Subcutaneous abdominal adipose tissue (tissue), 5 donors: Measurements from ENCODE around the gene KATNB1.
"Not testable (repeated sequence)": the region's sequence is repeated elsewhere in the genome, so short reads cannot be mapped to it uniquely, and the experiment has no call there.

Experiments
- H3K27ac ChIP-seq: one replicate; pipeline ENCODE4 v1.7.0; 2013; ENCODE audit warnings: low read depth, mild to moderate bottlenecking, inconsistent platforms, low read length, moderate library complexity
- H3K27me3 ChIP-seq, 5 donors: one replicate each; pipeline ENCODE4 v1.7.0; 2013; ENCODE audit warnings: low read length in 5 of 5, inconsistent platforms in 1 of 5; ENCODE audit not compliant: control insufficient read depth in 5 of 5, insufficient read depth in 4 of 5
- H3K36me3 ChIP-seq, 5 donors: one replicate each; pipeline ENCODE4 v1.7.0; 2013; ENCODE audit warnings: low read length in 5 of 5; ENCODE audit not compliant: control insufficient read depth in 5 of 5, insufficient read depth in 5 of 5
- H3K4me1 ChIP-seq, 5 donors: one replicate each; pipeline ENCODE4 v1.7.0; 2013; ENCODE audit warnings: low read length in 5 of 5, mild to moderate bottlenecking in 3 of 5, moderate library complexity in 1 of 5; ENCODE audit not compliant: control insufficient read depth in 5 of 5, insufficient read depth in 5 of 5
- H3K4me3 ChIP-seq, 5 donors: one replicate each; pipeline ENCODE4 v1.7.0; 2013; ENCODE audit warnings: low read length in 5 of 5, low read depth in 1 of 5
- H3K9ac ChIP-seq, 5 donors: one replicate each; pipeline ENCODE4 v1.7.0; 2013; ENCODE audit warnings: low read length in 5 of 5, mild to moderate bottlenecking in 4 of 5, moderate library complexity in 3 of 5
- H3K9me3 ChIP-seq, 5 donors: one replicate each; pipeline ENCODE4 v1.7.0; 2013; ENCODE audit warnings: low read length in 5 of 5; ENCODE audit not compliant: control insufficient read depth in 5 of 5
- donor health status: healthy.
- donor health status: healthy.
- donor health status: healthy.
- donor health status: healthy.
- donor health status: healthy.

The KATNB1 gene

DNA sequence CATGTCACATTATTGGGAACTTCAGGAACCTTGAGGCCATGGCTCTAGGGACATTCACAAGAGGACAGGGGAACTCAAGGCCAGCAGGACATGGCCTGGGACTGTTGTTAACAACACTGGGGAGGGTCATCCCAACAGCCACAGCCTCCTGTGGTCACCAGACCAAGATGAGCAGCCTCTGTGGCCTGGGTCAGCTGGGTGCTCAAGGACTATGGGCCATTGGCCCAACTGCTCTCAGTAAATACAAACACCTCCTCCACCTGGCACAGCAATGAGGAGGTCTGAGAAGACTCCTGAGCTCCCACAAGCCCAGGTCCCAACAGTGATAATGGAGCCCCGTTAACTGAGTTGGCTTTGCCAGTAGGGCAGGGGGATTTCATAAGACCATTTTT lies 45.8 kb downstream of the KATNB1 start:
- H3K4me1 ChIP-seq, result peaks cover 3 to 26% (median 14%) of the 10 kb centered on the region in 5 donors
- H3K9me3 ChIP-seq, result no peaks in the 10 kb centered on the region
- no peak overlapping the region for H3K9ac ChIP-seq
- no peak overlapping the region for H3K4me3 ChIP-seq
- H3K27me3 ChIP-seq, result no peaks in the 10 kb centered on the region
- H3K36me3 ChIP-seq, result peaks cover 0 to 36% (median 29%) of the 10 kb centered on the region in 5 donors
- H3K27ac ChIP-seq, result no peak overlapping the region

DNA sequence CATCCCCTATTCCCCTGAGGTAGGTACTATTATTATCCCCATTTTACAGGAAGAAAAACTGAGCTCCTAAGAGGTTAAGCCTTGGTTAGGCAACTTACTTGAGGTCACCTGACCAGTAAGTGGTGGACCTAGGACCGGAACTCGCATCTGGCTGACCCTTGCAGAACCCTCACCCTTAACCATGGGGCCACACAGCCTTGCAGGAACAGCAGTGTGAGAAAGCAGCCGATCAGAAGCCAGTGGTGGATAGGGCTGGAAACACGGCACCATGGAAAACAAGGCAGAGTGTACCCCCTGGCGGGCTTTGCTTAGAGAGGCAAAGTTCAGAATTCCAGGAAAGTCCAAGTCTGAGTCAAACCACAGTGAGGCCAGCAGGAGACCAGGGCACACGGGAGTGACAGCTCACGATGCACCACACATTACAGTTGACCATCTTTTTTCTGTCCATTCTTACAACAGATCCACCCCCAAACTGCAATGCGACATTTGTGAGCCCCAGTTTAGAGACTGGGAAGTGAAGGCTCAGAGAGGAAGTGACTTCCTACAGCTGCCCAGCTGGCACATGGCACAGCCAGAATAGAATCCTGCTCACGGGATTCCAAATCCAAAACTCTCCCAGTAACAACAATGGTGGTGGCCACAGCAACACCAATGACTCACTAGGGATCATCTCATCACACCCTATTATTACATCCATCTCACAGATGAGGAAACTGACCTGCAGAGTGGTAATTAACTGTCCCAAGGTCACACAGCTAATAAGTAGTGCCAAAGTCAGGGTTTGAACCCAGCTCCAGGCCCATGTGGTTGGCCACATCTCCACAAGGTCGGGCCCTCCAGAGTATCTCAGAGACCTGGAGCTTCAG lies 46.4 kb downstream of the KATNB1 start:
- peaks cover 0 to 38% (median 28%) of the 10 kb centered on the region in 5 donors for H3K36me3 ChIP-seq
- no peaks in the 10 kb centered on the region for H3K27me3 ChIP-seq
- no peak overlapping the region for H3K9ac ChIP-seq
- H3K9me3 ChIP-seq, result no peaks in the 10 kb centered on the region
- peaks cover 4 to 33% (median 20%) of the 10 kb centered on the region in 5 donors for H3K4me1 ChIP-seq
- H3K4me3 ChIP-seq, result no peak overlapping the region
- peak overlapping the region; percentile 55 for H3K27ac ChIP-seq

DNA sequence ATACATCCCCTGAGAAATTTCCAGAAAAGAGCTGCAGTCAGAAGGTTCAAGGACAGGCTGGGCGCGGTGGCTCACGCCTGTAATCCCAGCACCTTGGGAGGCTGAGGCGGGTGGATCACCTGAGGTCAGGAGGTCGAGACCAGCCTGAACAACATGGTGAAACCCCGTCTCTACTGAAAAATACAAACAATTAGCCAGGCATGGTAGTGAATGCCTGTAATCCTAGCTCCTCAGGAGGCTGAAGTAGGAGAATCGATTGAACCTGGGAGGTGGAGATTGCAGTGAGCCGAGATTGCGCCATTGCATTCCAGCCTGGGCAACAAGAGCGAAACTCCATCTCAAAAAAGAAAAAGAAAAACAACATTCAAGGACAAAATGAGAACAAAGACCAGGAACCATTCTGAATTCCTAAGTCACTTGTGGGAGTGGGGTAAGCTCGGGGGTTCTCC lies 47.1 kb downstream of the KATNB1 start:
- H3K27me3 ChIP-seq, H3K9ac ChIP-seq, H3K9me3 ChIP-seq, H3K4me3 ChIP-seq: not testable (repeated sequence)
- H3K4me1 ChIP-seq, result peaks cover 4 to 39% (median 26%) of the 10 kb centered on the region in 5 donors
- peaks cover 0 to 40% (median 30%) of the 10 kb centered on the region in 5 donors for H3K36me3 ChIP-seq
- H3K27ac ChIP-seq, result peak overlapping the region; percentile 55

DNA sequence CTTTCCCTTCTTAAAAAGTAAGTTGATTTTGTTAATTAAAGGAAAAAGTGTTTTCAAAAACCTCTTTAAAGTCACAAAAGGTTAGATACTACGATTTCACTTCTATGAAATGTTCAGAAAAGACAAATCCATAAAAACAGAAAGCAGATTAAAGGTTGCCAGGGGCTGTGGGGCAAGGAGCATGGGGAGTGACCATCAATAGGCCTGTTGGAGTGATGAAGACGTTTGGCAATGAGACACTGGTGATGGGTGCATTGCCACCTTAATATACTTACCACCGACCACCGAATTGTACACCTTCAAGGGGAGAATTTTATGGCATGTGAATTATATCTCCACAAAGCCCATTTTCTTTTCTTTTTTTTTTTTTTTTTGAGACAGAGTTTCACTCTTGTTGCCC lies 47.5 kb downstream of the KATNB1 start:
- H3K36me3 ChIP-seq, result peaks cover 0 to 38% (median 33%) of the 10 kb centered on the region in 5 donors
- no peaks in the 10 kb centered on the region for H3K9me3 ChIP-seq
- no peaks in the 10 kb centered on the region for H3K27me3 ChIP-seq
- peak overlapping the region; percentile 55 for H3K27ac ChIP-seq
- no peak overlapping the region for H3K4me3 ChIP-seq
- H3K9ac ChIP-seq, result no peak overlapping the region
- peaks cover 4 to 44% (median 31%) of the 10 kb centered on the region in 5 donors for H3K4me1 ChIP-seq

DNA sequence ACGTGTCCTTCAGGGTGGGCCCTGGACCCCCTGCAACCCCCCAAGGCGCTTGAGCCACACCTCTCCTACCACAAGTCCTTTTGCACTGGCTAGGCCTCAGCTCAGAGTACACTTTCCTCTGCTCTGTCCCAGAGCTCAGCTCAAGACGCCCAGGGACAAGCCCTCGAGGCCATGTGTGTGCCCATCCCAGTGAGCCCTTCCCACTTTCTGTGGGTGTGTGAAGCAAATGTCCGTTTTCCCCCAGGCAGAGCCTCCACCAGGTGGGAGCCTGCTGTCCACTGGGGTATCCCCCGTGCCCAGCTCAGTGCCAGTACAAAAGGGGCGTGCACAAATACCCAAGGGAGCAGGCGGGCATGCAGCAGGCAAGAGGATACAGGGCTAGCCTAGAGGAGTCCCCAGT lies 48.3 kb downstream of the KATNB1 start:
- Histone ChIP-seq H3K9ac (no peak overlapping the region), H3K4me3 (no peak overlapping the region), H3K27me3 (no peaks in the 10 kb centered on the region), H3K4me1 (peaks cover 6 to 52% (median 39%) of the 10 kb centered on the region in 5 donors), H3K36me3 (peaks cover 0 to 46% (median 36%) of the 10 kb centered on the region in 5 donors), H3K27ac (no peak overlapping the region), H3K9me3 (no peaks in the 10 kb centered on the region)

DNA sequence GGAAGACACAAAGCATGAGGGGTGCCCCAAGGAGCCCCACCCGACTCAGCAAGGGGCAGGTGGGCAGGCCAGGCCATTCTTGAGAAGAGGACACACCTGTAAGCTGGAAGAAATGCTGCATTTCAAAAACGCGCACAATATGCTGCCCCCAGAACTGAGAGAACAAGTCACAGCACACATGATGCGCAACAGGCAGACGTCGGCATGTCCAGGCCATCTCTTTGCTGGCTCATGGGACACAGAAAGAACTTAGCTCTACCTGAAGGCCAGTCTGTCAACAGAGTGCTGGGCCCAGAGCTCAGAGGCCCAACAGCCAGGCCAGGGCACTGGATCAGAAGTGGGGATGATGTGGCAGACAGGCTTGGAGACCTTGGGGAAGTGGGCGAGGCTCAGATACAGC lies 48.8 kb downstream of the KATNB1 start:
- no peak overlapping the region for H3K27ac ChIP-seq
- no peaks in the 10 kb centered on the region for H3K27me3 ChIP-seq
- no peak overlapping the region for H3K4me3 ChIP-seq
- no peak overlapping the region for H3K9ac ChIP-seq
- peaks cover 0 to 50% (median 38%) of the 10 kb centered on the region in 5 donors for H3K36me3 ChIP-seq
- peaks cover 6 to 56% (median 40%) of the 10 kb centered on the region in 5 donors for H3K4me1 ChIP-seq
- H3K9me3 ChIP-seq, result no peaks in the 10 kb centered on the region

DNA sequence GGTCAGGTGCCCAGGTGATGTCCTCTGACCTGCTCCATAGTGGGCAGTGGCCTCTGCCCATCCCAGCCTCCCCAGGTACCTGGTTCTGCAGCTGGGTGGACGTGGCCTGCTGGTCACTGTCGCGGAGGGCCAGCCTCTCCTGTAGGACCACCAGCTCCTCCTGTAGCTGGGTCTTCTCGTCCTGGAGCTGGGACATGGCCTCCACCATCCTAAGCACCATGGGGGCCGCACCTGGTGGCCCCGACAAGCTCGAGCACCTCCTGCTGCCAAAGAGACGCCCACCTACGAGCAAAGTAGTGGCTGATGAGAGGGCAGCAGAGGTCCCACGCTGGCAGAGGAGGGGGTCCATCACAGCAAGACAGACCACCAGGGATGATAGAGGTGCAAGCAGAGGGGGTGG lies 49.8 kb downstream of the KATNB1 start:
- Histone ChIP-seq H3K4me1 (peaks cover 6 to 58% (median 41%) of the 10 kb centered on the region in 5 donors), H3K9ac (no peak overlapping the region), H3K4me3 (no peak overlapping the region), H3K36me3 (peaks cover 0 to 54% (median 40%) of the 10 kb centered on the region in 5 donors), H3K9me3 (no peaks in the 10 kb centered on the region), H3K27me3 (no peaks in the 10 kb centered on the region), H3K27ac (no peak overlapping the region)

DNA sequence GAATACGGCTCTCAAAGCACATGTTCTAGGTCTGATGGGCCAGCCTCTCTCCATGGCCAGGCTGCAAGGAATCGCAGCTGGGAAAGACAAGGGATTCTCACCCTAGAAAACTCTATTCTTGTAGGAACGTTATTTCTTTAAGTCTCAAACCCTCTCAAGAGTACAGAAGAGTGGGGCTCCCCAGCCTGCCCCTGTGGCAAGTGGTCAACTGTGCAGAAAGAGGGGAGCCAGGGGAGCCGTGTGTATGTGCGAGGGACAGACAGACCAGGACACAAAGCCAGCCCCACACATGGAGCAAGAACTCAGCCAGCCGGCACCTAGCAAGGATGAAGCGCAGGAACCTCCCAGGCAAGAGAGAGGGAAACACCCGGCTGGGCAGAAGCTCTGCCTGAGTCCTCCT lies 50.4 kb downstream of the KATNB1 start:
- peaks cover 0 to 58% (median 46%) of the 10 kb centered on the region in 5 donors for H3K36me3 ChIP-seq
- no peak overlapping the region for H3K27ac ChIP-seq
- no peaks in the 10 kb centered on the region for H3K27me3 ChIP-seq
- H3K9ac ChIP-seq, result no peak overlapping the region
- no peaks in the 10 kb centered on the region for H3K9me3 ChIP-seq
- H3K4me1 ChIP-seq, result peaks cover 6 to 63% (median 46%) of the 10 kb centered on the region in 5 donors
- no peak overlapping the region for H3K4me3 ChIP-seq

DNA sequence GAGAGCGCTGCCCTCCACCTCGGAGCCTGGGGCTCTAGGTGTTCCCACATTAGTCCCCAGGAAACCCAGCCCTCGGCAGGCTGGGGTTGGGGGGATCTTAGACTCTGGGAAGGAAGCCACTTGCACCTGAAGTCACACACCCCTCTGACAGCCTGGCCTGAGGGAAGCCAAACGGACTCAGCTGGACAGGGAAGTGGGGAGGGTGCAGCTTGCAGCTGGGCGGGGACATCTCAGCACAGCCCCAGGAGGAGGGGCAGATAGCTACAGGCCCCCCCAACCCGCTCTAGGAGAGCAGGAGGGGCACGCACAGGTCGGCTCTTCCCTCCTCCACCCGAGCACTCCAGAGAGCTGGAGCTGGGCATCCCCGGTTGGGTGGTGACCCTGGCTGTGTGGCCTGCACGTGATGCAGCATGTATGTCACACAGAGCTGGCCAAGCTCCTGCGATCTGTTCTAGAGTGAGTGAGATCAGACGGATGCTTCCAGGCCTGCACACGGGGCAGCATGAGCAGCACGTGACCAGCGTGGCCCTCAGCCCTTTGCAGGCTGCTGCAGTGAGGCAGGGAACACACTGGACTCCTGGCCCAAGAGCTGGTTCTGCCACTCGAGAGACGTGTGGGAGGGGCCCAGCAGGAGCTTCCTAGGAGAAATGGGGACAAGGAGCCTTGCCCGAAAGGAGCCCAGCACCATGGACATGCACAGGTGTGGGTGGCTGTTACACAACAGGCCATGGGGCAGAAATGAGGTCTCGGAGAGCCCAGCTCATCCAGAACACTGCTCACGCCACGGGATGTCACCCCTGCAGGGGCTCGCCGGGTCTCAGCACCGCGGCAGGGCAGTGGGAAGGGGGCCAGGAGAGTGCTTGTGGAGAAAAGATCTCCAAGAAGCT lies 51.3 kb downstream of the KATNB1 start:
- H3K36me3 ChIP-seq, result peaks cover 0 to 58% (median 43%) of the 10 kb centered on the region in 5 donors
- H3K9ac ChIP-seq, result no peak overlapping the region
- H3K4me1 ChIP-seq, result peaks cover 4 to 68% (median 53%) of the 10 kb centered on the region in 5 donors
- H3K27me3 ChIP-seq, result no peaks in the 10 kb centered on the region
- no peaks in the 10 kb centered on the region for H3K9me3 ChIP-seq
- no peak overlapping the region for H3K4me3 ChIP-seq
- peak overlapping the region; percentile 41 for H3K27ac ChIP-seq
